IMR-90 (cell line): ENCODE measurements around the gene LGALS12. TPM values are rescaled to one million over a fixed set of nuclear protein-coding genes. Genes with fewer than 3 reads are reported as not detected.

Experiments used
- ATAC-seq: fragments of 200-7000 bp; cut with Tn5 transposase; 2 replicates; pipeline ENCODE4 v1.9.1; 2020; ENCODE audit warnings: low read depth, mild to moderate bottlenecking, moderate library complexity
- BruUV-seq: library from RNA; stranded (reverse); fragments of 400-500 nt; replicated peaks from 2 replicates; lab custom pipeline; 2021; lab: Mats Ljungman, UMichigan
- CTCF ChIA-PET: fragments of 300-600 bp; formaldehyde crosslinking; extraction: SDS; loops from one replicate; lab custom pipeline; 2021; ENCODE audit warnings: antibody characterized with exemption; lab: Yijun Ruan, JAX
- POLR2A ChIA-PET: fragments of 300-600 bp; sonication (Branson Sonifier 250); formaldehyde crosslinking; loops from one replicate; lab custom pipeline; 2022; ENCODE audit warnings: antibody characterized with exemption; ENCODE audit not compliant: unreplicated experiment; lab: Charles Lee
- DNase-seq: peaks from one replicate; pipeline ENCODE4 v3.0.0; 2013
- H2AFZ ChIP-seq: replicated peaks from 2 replicates; pipeline ENCODE3; 2013; ENCODE audit warnings: low read length, mild to moderate bottlenecking; ENCODE audit not compliant: poor library complexity
- H2AK5ac ChIP-seq: 2 replicates; pipeline ENCODE4 v1.6.1; 2013; ENCODE audit warnings: low read depth, low read length, inconsistent platforms
- H2AK9ac ChIP-seq: replicated peaks from 2 replicates; pipeline ENCODE3; 2013; ENCODE audit warnings: mild to moderate bottlenecking, low read depth, low read length, moderate library complexity; ENCODE audit not compliant: poor library complexity
- H2BK120ac ChIP-seq: 2 replicates; pipeline ENCODE4 v1.6.1; 2013; ENCODE audit warnings: low read depth, low read length, inconsistent platforms
- H2BK15ac ChIP-seq: 3 replicates; pipeline ENCODE4 v1.6.1; 2013; ENCODE audit warnings: low read depth, low read length, inconsistent platforms
- H2BK20ac ChIP-seq: 2 replicates; pipeline ENCODE4 v1.6.1; 2013; ENCODE audit warnings: low read depth, mild to moderate bottlenecking, inconsistent platforms, low read length, moderate library complexity
- H2BK5ac ChIP-seq: 2 replicates; pipeline ENCODE4 v1.6.1; 2013; ENCODE audit warnings: mild to moderate bottlenecking, low read depth, low read length, inconsistent platforms; ENCODE audit not compliant: poor library complexity, severe bottlenecking
- H3K14ac ChIP-seq: replicated peaks from 2 replicates; pipeline ENCODE4 v1.6.1; 2013; ENCODE audit warnings: low read depth, low read length, inconsistent platforms
- H3K18ac ChIP-seq: 2 replicates; pipeline ENCODE4 v1.6.1; 2013; ENCODE audit warnings: low read depth, low read length, control low read depth
- H3K23ac ChIP-seq: 2 replicates; pipeline ENCODE4 v1.6.1; 2013; ENCODE audit warnings: low read depth, low read length, inconsistent platforms
- H3K27ac ChIP-seq: 2 replicates; pipeline ENCODE4 v1.5.1; 2013; ENCODE audit warnings: mild to moderate bottlenecking, control low read depth, low read length; ENCODE audit not compliant: insufficient read depth
- H3K27me3 ChIP-seq: 2 replicates; pipeline ENCODE4 v1.6.1; 2013; ENCODE audit warnings: low read length; ENCODE audit not compliant: control insufficient read depth, insufficient read depth
- H3K36me3 ChIP-seq: 2 replicates; pipeline ENCODE4 v1.6.1; 2013; ENCODE audit warnings: low read length, mixed read lengths; ENCODE audit not compliant: control insufficient read depth, insufficient read depth
- H3K4ac ChIP-seq: 2 replicates; pipeline ENCODE4 v1.6.1; 2013; ENCODE audit warnings: low read depth, low read length, inconsistent platforms
- H3K4me1 ChIP-seq: 2 replicates; pipeline ENCODE4 v1.6.1; 2013; ENCODE audit warnings: low read length, mixed read lengths; ENCODE audit not compliant: control insufficient read depth, insufficient read depth
- H3K4me2 ChIP-seq: 2 replicates; pipeline ENCODE4 v1.6.1; 2013; ENCODE audit warnings: low read depth, mild to moderate bottlenecking, control low read depth, low read length, moderate library complexity
- H3K4me3 ChIP-seq: 2 replicates; pipeline ENCODE4 v1.5.1; 2013; ENCODE audit warnings: low read depth, mild to moderate bottlenecking, control low read depth, low read length, moderate library complexity; ENCODE audit not compliant: insufficient read depth
- H3K56ac ChIP-seq: 2 replicates; pipeline ENCODE4 v1.6.1; 2013; ENCODE audit warnings: low read length, inconsistent platforms; ENCODE audit not compliant: insufficient read depth; ENCODE audit errors: extremely low read depth
- H3K79me1 ChIP-seq, 2 experiments: 2 replicates each; pipeline ENCODE4 v1.6.1; 2013; ENCODE audit warnings: low read length in 2 of 2, inconsistent platforms in 1 of 2, low read depth in 1 of 2
- H3K9ac ChIP-seq: 2 replicates; pipeline ENCODE4 v1.6.1; 2013; ENCODE audit warnings: low read depth, low read length, control low read depth
- H3K9me1 ChIP-seq: 2 replicates; pipeline ENCODE4 v1.6.1; 2013; ENCODE audit warnings: low read length, inconsistent platforms; ENCODE audit not compliant: insufficient read depth
- H3K9me3 ChIP-seq: 2 replicates; pipeline ENCODE4 v1.6.1; 2013; ENCODE audit warnings: low read length; ENCODE audit not compliant: control insufficient read depth, insufficient read depth
- H4K20me1 ChIP-seq: 2 replicates; pipeline ENCODE4 v1.6.1; 2013; ENCODE audit warnings: low read length, inconsistent platforms; ENCODE audit not compliant: insufficient read depth
- H4K5ac ChIP-seq: 2 replicates; pipeline ENCODE4 v1.6.1; 2013; ENCODE audit warnings: mild to moderate bottlenecking, low read depth, low read length, control low read depth
- H4K8ac ChIP-seq, 2 experiments: 2 replicates each; pipeline ENCODE4 v1.6.1; 2013; ENCODE audit warnings: low read depth in 2 of 2, low read length in 2 of 2, control low read depth in 1 of 2, inconsistent platforms in 1 of 2
- H4K91ac ChIP-seq: 2 replicates; pipeline ENCODE4 v1.6.1; 2013; ENCODE audit warnings: low read depth, low read length, inconsistent platforms; ENCODE audit not compliant: insufficient read depth
- BHLHE40 ChIP-seq: fragments of 150-350 bp; IDR thresholded peaks from 2 replicates; pipeline ENCODE4 v1.6.1; 2016; ENCODE audit warnings: mild to moderate bottlenecking, low read depth, low read length
- CEBPB ChIP-seq: IDR thresholded peaks from 2 replicates; pipeline ENCODE4 v1.6.1; 2012; ENCODE audit warnings: low read depth, low read length, improper control_type of control experiment
- CHD1 ChIP-seq: IDR thresholded peaks from 2 replicates; pipeline ENCODE4 v1.6.1; 2012; ENCODE audit warnings: low read depth, low read length, improper control_type of control experiment
- ELK1 ChIP-seq: fragments of 150-350 bp; IDR thresholded peaks from 2 replicates; pipeline ENCODE4 v1.6.1; 2016; ENCODE audit warnings: low read depth, mild to moderate bottlenecking, low read length, moderate library complexity, borderline replicate concordance
- FOS ChIP-seq: fragments of 150-350 bp; IDR thresholded peaks from 2 replicates; pipeline ENCODE4 v1.6.1; 2016; ENCODE audit warnings: low read depth, low read length
- MAFK ChIP-seq: IDR thresholded peaks from 2 replicates; pipeline ENCODE4 v1.6.1; 2012; ENCODE audit warnings: low read depth, low read length, improper control_type of control experiment
- MAZ ChIP-seq: IDR thresholded peaks from 2 replicates; pipeline ENCODE4 v1.6.1; 2012; ENCODE audit warnings: low read depth, mild to moderate bottlenecking, low read length, improper control_type of control experiment, moderate library complexity, borderline replicate concordance
- MXI1 ChIP-seq: IDR thresholded peaks from 2 replicates; pipeline ENCODE4 v1.6.1; 2012; ENCODE audit warnings: low read depth, mild to moderate bottlenecking, low read length, moderate library complexity, borderline replicate concordance
- POLR2A ChIP-seq: IDR thresholded peaks from 2 replicates; pipeline ENCODE4 v1.6.1; 2012; ENCODE audit warnings: mild to moderate bottlenecking, low read depth, low read length
- RAD21 ChIP-seq: IDR thresholded peaks from 2 replicates; pipeline ENCODE4 v1.6.1; 2012; ENCODE audit warnings: low read length, improper control_type of control experiment
- RCOR1 ChIP-seq: IDR thresholded peaks from 2 replicates; pipeline ENCODE4 v1.6.1; 2012; ENCODE audit warnings: mild to moderate bottlenecking, low read length, improper control_type of control experiment; ENCODE audit not compliant: insufficient replicate concordance
- RFX5 ChIP-seq: IDR thresholded peaks from 2 replicates; pipeline ENCODE4 v1.8.0; 2012; ENCODE audit warnings: low read depth, mild to moderate bottlenecking, low read length, moderate library complexity
- SMC3 ChIP-seq: fragments of 150-350 bp; IDR thresholded peaks from 2 replicates; pipeline ENCODE4 v1.6.1; 2016; ENCODE audit warnings: low read depth, mild to moderate bottlenecking, antibody characterized with exemption, low read length, moderate library complexity
- USF2 ChIP-seq: fragments of 150-350 bp; IDR thresholded peaks from 2 replicates; pipeline ENCODE4 v1.6.1; 2017; ENCODE audit warnings: mild to moderate bottlenecking, antibody characterized with exemption, low read length, low read depth
- WGBS, 2 experiments: methylation state at CpG; one replicate each; pipeline versions ENCODE4 v1.1.5 to v1.1.7; 2013; ENCODE audit warnings: missing lambda C conversion rate in 2 of 2; ENCODE audit not compliant: insufficient read length in 1 of 2; ENCODE audit errors: extremely low coverage in 2 of 2; 5-methylcytosine and 5-hydroxymethylcytosine counted together
- dilution Hi-C: fragments of 300-500 bp; cut with HindIII; formaldehyde crosslinking; loops from one replicate; pipeline ENCODE4 v1.14.3; 2018; ENCODE audit warnings: low sequenced_read_pairs; ENCODE audit not compliant: unreplicated experiment
- in situ Hi-C: fragments of 300-500 bp; cut with MboI; formaldehyde crosslinking; loops from 3 replicates; pipeline ENCODE4 v1.14.3; 2019; ENCODE audit warnings: low sequenced_read_pairs, inconsistent platforms, mixed read lengths
- intact Hi-C: fragments of 100-400 bp; cut with micrococcal nuclease; formaldehyde crosslinking; loops from 2 replicates; pipeline ENCODE4 v1.10.0; 2022
- polyA plus RNA-seq, 3 experiments: library from polyadenylated mRNA; depleted of rRNA; stranded (reverse); fragments of >200 nt; gene quantifications; 2 replicates each; pipeline ENCODE4 v1.2.3, GENCODE V29; 2012; ENCODE audit warnings: low replicate concordance in 1 of 3
- total RNA-seq: library from RNA; depleted of rRNA; stranded (reverse); fragments of >200 nt; gene quantifications from 2 replicates; pipeline ENCODE4 v1.2.3, GENCODE V29; 2012

The LGALS12 gene
- total and polyA plus RNA-seq, 2 of the 4 experiments (the other 2 are of a cell fraction), result not detected

GRCh38 chr11:63511048-63511748 lies 5.3 kb downstream of the LGALS12 start:
- Histone ChIP-seq H3K9me3 (no peaks in the 10 kb centered on the region), H2BK15ac (no peak overlapping the region), H3K4me2 (no peak overlapping the region), H3K27me3 (peaks cover 10% of the 10 kb centered on the region), H3K18ac (no peak overlapping the region), H4K5ac (no peak overlapping the region), H3K79me1 (no peaks in the 10 kb centered on the region), H4K20me1 (no peaks in the 10 kb centered on the region), H2AK5ac (no peak overlapping the region), H3K56ac (no peak overlapping the region), H3K14ac (no peak overlapping the region), H3K4me3 (no peak overlapping the region), H3K9me1 (no peaks in the 10 kb centered on the region), H3K4me1 (no peaks in the 10 kb centered on the region), H3K36me3 (no peaks in the 10 kb centered on the region), H2BK5ac (no peak overlapping the region), H3K4ac (no peak overlapping the region), H3K23ac (no peak overlapping the region), H3K9ac (no peak overlapping the region), H2AFZ (no peak overlapping the region), H3K27ac (no peak overlapping the region), H2BK20ac (no peak overlapping the region), H4K91ac (no peak overlapping the region), H2BK120ac (no peak overlapping the region), H4K8ac (no peak overlapping the region), H2AK9ac (no peak overlapping the region)
- DNase-seq (no peak), ATAC-seq (no peak)
- no TSS peak for BruUV-seq
- POLR2A ChIA-PET, result no interaction called here
- TF ChIP-seq USF2, result no peak
- TF ChIP-seq MXI1, result no peak
- no peak for TF ChIP-seq CHD1
- no peak for TF ChIP-seq POLR2A
- TF ChIP-seq CEBPB, result no peak
- TF ChIP-seq MAFK, result no peak
- no peak for TF ChIP-seq RFX5
- TF ChIP-seq SMC3, result no peak
- no peak for TF ChIP-seq RAD21
- no peak for TF ChIP-seq RCOR1
- TF ChIP-seq BHLHE40, result no peak
- no peak for TF ChIP-seq FOS
- no peak for TF ChIP-seq MAZ
- no peak for TF ChIP-seq ELK1
- in situ Hi-C loops (no loop called here), dilution Hi-C loops (no loop called here), intact Hi-C loops (no loop called here)
- WGBS, 2 experiments, result 50% methylated on average over 2 of the region's 11 CpGs; no CpG with 5 or more reads in 1 of the 2 experiments
- CTCF ChIA-PET, result no interaction called here
